Liver (tissue), 3 donors: ENCODE measurements around the gene FARP1.

Experiments
- ATF3 ChIP-seq: IDR thresholded peaks from 2 replicates; pipeline ENCODE4 v1.6.1; 2016; ENCODE audit warnings: antibody characterized with exemption
- CTCF ChIP-seq: fragments of 150-350 bp; IDR thresholded peaks from 2 replicates; pipeline ENCODE4 v1.5.1; 2017; ENCODE audit warnings: improper control_type of control experiment, low read depth, low read length; ENCODE audit not compliant: missing input control
- EGR1 ChIP-seq, 2 donors: IDR thresholded peaks; 2 replicates each; pipeline ENCODE4 v1.6.1; 2016 to 2018; ENCODE audit warnings: antibody characterized with exemption in 2 of 2, low read depth in 2 of 2
- FOXA2 ChIP-seq: IDR thresholded peaks from 2 replicates; pipeline ENCODE4 v1.6.1; 2016; ENCODE audit warnings: antibody characterized with exemption
- GABPA ChIP-seq, 2 donors: IDR thresholded peaks in 1 of 2; conservative IDR thresholded peaks in 1 of 2; 2 replicates each; pipeline ENCODE4 v1.6.1; 2016; ENCODE audit warnings: antibody characterized with exemption in 2 of 2, mild to moderate bottlenecking in 1 of 2, moderate library complexity in 1 of 2
- HNF4A ChIP-seq, 2 donors: conservative IDR thresholded peaks; 2 replicates each; pipeline ENCODE4 v1.6.1; 2016; ENCODE audit warnings: antibody characterized with exemption in 2 of 2, mild to moderate bottlenecking in 2 of 2
- MAX ChIP-seq: IDR thresholded peaks from 2 replicates; pipeline ENCODE4 v1.6.1; 2016; ENCODE audit warnings: antibody characterized with exemption
- RAD21 ChIP-seq, 2 donors: IDR thresholded peaks; 2 replicates each; pipeline ENCODE4 v1.6.1; 2016; ENCODE audit warnings: antibody characterized with exemption in 2 of 2, mild to moderate bottlenecking in 2 of 2
- RXRA ChIP-seq, 2 donors: IDR thresholded peaks; 2 replicates each; pipeline ENCODE4 v1.6.1; 2017 to 2018; ENCODE audit warnings: antibody characterized with exemption in 2 of 2, mild to moderate bottlenecking in 1 of 2
- SP1 ChIP-seq: IDR thresholded peaks from 2 replicates; pipeline ENCODE4 v1.6.1; 2018; ENCODE audit warnings: antibody characterized with exemption, mild to moderate bottlenecking
- TAF1 ChIP-seq: conservative IDR thresholded peaks from 2 replicates; pipeline ENCODE4 v1.6.1; 2016; ENCODE audit warnings: antibody characterized with exemption, mild to moderate bottlenecking
- YY1 ChIP-seq: IDR thresholded peaks from 2 replicates; pipeline ENCODE4 v1.6.1; 2016; ENCODE audit warnings: antibody characterized with exemption, mild to moderate bottlenecking
- TF ChIP-seq, protein P1 (sequence below): IDR thresholded peaks from 2 replicates; pipeline ENCODE4 v1.6.1; 2016; ENCODE audit warnings: antibody characterized with exemption
- TF ChIP-seq, protein P2 (sequence below): IDR thresholded peaks from 2 replicates; pipeline ENCODE4 v1.6.1; 2016; ENCODE audit warnings: antibody characterized with exemption, mild to moderate bottlenecking
- donor health status: healthy.
- donor health status: healthy.

DNA sequence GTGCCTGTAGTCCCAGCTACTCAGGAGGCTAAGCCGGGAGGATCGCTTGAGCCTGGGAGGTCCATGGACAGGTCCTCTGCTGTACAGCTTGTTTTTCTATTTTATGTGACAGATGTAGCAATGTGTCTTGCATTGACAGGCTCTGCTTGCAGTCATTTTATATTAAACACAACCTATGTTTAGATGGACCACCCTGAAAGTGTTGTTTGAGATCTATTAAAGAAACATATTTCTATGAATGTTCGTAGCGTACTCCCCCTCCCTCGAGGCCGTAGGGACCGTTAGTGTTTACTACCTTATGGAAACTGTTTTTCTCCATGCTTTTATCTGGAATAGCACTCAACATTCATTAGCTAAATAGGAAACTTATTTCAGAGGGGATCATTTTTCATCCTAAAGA is 99.1 kb downstream of the FARP1 start:
- TF ChIP-seq, protein P1, sequence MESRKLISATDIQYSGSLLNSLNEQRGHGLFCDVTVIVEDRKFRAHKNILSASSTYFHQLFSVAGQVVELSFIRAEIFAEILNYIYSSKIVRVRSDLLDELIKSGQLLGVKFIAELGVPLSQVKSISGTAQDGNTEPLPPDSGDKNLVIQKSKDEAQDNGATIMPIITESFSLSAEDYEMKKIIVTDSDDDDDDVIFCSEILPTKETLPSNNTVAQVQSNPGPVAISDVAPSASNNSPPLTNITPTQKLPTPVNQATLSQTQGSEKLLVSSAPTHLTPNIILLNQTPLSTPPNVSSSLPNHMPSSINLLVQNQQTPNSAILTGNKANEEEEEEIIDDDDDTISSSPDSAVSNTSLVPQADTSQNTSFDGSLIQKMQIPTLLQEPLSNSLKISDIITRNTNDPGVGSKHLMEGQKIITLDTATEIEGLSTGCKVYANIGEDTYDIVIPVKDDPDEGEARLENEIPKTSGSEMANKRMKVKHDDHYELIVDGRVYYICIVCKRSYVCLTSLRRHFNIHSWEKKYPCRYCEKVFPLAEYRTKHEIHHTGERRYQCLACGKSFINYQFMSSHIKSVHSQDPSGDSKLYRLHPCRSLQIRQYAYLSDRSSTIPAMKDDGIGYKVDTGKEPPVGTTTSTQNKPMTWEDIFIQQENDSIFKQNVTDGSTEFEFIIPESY = no peak
- TF ChIP-seq CTCF (no peak), RAD21 (IDR thresholded peaks at IDR 0.05) (no peak), GABPA (IDR thresholded peaks at IDR 0.05 in 1 of 2, conservative IDR thresholded peaks at IDR 0.05 in 1 of 2) (no peak), YY1 (no peak), MAX (no peak), RXRA (IDR thresholded peaks at IDR 0.05) (no peak), FOXA2 (no peak), TAF1 (no peak), EGR1 (IDR thresholded peaks at IDR 0.05; ENCODE audit: low read depth in 2 of 2) (no peak), SP1 (no peak), ATF3 (no peak), HNF4A (conservative IDR thresholded peaks at IDR 0.05) (no peak)
- TF ChIP-seq, protein P2, sequence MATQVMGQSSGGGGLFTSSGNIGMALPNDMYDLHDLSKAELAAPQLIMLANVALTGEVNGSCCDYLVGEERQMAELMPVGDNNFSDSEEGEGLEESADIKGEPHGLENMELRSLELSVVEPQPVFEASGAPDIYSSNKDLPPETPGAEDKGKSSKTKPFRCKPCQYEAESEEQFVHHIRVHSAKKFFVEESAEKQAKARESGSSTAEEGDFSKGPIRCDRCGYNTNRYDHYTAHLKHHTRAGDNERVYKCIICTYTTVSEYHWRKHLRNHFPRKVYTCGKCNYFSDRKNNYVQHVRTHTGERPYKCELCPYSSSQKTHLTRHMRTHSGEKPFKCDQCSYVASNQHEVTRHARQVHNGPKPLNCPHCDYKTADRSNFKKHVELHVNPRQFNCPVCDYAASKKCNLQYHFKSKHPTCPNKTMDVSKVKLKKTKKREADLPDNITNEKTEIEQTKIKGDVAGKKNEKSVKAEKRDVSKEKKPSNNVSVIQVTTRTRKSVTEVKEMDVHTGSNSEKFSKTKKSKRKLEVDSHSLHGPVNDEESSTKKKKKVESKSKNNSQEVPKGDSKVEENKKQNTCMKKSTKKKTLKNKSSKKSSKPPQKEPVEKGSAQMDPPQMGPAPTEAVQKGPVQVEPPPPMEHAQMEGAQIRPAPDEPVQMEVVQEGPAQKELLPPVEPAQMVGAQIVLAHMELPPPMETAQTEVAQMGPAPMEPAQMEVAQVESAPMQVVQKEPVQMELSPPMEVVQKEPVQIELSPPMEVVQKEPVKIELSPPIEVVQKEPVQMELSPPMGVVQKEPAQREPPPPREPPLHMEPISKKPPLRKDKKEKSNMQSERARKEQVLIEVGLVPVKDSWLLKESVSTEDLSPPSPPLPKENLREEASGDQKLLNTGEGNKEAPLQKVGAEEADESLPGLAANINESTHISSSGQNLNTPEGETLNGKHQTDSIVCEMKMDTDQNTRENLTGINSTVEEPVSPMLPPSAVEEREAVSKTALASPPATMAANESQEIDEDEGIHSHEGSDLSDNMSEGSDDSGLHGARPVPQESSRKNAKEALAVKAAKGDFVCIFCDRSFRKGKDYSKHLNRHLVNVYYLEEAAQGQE = no peak
